Right kidney (tissue), 9 donors: Measurements from ENCODE around the gene TMOD1.
A peak's percentile ranks its signal among the peaks of the same experiment; 100 is the strongest.
"Not testable (repeated sequence)": the region's sequence is repeated elsewhere in the genome, so short reads cannot be mapped to it uniquely, and the experiment has no call there.

Experiments
- DNase-seq: peaks from one replicate; pipeline ENCODE4 v3.0.0-alpha.2; 2016
- long read RNA-seq, 8 donors: transcript quantifications; one replicate each; lab custom pipeline, GENCODE V29; 2026

Gene TMOD1
- long read RNA-seq, donor 1, result 0 reads
- long read RNA-seq, donor 2, result 0 reads
- long read RNA-seq, donor 3, result 0 reads
- long read RNA-seq, donor 4, partial matches to known transcripts, result 13 of 13 reads
- long read RNA-seq, donor 4, other reads (novel, unspliced or antisense), result 0 of 13 reads
- long read RNA-seq, donor 5, partial matches to known transcripts, result 0 of 1 reads
- long read RNA-seq, donor 5, other reads (novel, unspliced or antisense), result 0 of 1 reads
- long read RNA-seq, donor 6, result 0 reads
- long read RNA-seq, donor 7, partial matches to known transcripts, result 0 of 1 reads
- long read RNA-seq, donor 7, other reads (novel, unspliced or antisense), result 0 of 1 reads
- long read RNA-seq, donor 8, result 0 reads

DNA sequence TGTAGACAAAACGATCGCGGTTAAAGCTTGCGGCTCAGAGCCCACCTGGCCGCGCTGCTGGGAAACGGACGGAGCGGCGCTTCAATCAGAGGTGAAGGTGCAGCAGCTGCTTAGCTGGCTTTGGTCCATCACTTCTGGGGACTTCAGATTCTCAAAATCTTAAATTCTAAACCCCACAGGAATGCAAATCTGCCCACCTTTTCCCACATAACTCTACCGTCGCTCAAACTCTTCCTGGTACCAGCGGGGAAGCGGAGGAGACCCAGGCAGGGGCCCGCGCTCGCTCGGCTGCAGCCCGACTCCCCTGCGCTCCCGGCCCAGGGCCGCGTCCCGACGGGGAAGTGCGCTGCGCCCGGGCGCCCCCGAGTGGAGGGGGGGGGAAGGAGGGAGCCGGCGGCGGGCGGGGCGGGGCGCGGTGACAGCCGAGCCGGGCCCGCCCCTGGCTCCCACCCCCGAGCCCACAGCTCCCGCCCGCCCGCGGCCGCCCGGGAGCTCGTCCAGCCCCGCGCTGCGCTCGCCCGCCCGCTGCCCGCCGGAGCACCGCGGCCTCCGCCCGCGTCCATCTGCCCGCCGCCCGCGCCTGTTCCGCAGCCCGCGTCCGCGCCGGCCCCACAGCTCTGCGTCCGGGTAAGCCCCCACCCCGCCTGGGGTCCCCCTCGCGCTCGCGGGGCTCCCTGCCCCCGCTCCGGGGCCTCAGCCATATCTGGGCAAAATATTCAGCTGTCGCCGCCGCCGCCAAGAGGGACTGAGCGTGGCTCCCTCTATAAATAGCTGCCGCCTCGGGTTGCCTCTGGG lies at the start of gene TMOD1:
TMOD1 (plus strand) TSS at position 490 of the 795 bp plus-strand sequence. CDS start 22,523 bp downstream, outside the sequence.
- DNase-seq, result peak; percentile 71

DNA sequence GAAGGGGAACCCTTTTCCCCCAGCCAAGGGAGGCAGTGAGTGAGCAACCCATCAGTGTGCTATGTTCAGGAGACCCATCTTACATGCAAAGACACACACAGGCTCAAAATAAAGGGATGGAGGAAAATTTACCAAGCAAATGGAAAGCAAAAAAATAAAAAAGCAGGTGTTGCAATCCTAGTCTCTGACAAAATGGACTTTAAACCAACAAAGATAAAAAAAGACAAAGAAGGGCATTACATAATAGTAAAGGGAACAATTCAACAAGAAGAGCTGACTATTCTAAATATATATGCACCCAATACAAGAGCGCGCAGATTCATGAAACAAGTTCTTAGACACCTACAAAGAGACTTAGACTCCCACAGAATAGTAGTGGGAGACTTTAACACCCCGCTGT lies 47.9 kb upstream of the TMOD1 start:
- not testable (repeated sequence) for DNase-seq

DNA sequence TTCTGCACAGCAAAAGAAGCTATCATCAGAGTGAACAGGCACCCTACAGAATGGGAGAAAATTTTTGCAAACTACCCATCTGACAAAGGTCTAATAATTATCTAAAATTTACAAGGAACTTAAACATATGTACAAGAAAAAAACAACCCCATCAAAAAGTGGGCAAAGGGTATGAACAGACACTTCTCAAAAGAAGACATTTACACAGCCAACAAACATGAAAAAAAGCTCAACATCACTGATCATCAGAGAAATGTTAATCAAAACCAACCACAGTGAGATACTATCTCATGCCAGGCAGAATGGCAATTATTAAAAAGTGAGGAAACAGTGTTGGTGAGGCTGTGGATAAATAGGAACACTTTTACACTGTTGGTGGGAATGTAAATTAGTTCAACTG lies 44.6 kb upstream of the TMOD1 start:
- DNase-seq, result not testable (repeated sequence)

DNA sequence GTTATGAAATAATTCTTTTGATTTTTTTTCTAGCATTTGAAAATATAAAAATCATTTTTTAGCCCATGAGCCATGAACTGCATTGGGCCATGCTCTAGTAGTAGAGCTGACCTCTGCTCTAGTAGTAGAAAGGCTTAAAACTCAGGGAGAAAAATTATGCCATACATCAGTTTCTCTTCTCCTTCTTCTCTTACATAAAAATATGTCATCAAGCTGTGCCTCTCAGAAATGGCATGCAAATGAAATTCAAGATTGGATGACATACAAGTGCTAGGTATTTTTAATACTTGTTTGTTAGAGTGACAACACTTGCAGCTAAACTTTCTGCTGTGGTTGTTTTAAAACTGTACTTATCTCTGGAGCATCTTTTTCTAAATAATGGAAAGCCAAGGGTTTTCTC lies 42.1 kb upstream of the TMOD1 start:
- no peak for DNase-seq

DNA sequence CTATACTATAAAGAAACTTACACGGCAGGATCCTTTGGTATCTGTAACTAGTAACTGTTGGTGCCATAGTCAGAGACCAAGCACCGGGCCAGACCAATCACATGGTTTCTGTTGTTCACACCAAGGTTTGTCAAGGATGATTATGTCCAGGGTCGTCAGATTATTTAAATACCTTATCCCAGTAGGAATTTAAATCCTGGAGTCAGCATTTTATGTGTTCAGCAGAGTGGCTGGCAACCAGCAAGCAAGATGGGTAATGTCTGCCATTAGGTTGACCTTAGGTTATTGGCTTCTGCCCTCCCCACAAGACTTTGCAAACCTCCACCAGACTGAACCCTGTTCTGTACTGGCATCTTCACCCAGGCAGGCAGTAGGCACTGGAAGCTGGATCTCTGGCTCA lies 39.3 kb upstream of the TMOD1 start:
- no peak for DNase-seq

DNA sequence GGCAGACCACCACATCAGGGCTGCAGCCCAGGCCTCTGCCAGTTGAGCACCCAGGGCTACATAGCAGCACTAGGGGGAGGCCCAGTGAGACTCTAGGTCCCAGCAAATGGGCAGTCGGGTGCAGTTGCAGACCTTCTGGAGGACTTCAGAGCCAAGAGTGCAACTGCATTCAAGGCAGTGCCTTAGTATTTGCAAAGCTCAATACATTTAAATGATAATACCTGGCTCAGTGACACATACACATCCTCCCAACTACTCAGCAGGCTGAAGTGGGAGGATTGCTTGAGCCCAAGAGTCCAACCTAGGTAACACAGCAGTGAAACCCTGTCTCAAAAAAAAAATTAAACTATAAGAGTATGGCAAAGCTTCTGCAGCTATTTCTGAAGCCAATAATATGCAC lies 38.6 kb upstream of the TMOD1 start:
- no peak for DNase-seq

DNA sequence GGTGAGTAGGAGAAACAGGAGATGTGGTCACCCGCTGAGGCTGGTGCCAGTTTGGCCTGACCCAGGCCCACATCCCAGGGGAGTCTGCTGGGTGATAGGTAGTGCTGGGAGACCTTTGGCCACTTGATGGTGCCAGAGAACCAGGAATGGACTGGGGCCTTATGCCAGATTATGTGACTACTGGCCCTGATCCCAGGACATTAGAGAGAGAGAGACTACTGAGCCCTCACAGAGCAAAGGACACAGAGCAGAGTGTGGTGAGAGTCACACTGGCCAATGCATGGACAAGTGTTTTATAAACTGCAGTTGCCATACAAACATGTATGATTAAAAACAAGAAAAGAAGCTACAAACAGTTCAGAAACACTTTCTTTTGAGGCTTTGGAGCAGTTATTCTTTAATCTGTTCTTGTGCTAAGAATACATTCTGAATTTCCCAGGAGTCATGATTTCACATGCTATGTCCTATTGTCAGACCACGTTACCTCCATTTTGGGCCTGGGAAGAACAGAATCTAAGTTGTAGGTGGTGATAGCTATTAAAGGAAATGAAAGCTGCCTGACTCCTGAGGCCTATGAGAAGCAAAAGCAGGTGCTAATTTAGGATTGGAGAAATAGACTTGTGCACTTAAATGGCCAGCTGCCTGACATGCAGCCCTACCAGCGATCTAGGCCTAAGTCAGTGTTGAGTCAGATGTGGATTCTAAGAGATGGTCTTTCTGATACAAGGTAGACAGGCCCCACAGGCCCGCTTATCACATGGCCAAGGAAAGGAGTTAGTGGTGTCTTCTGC lies 32.6 kb upstream of the TMOD1 start:
- peak; percentile 38 for DNase-seq

DNA sequence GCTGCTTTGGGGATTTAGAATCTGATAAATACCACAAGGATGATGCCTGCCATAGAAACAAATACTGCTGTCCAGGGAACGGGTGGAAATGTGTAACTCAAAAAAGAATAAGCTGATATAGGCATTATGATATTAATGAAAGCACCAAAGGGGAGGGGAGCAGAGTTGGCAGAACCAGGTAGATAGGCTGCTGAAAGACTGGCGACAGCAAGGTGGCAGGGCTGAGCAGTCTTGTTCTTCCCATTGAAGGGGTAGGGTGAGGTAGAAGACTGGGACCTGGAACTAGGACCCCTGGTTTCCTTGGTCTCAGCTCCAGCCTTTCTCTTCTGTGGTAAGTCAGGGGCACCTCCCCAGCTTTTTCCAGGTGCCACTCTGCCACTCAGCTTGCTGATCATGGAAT lies 31.4 kb upstream of the TMOD1 start:
- no peak for DNase-seq

DNA sequence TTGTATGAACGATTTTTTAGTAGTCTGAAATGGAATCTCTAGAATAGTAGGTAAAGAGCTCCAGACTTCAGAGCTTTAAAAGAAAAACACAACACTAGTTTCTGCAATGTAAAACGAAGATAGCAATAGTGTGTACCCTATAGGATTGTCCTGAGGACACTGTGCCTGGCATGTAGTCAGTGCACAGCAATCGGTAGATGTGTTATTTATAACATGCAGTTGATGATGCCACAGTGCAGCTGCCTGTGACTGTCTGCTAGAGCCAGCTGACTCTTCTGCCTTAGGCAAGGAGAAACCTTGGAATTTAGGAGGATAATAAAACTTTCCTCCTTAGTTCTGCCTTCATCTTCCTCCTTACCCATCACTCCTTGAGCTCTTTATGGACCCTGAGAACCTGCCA lies 27.7 kb upstream of the TMOD1 start:
- no peak for DNase-seq

DNA sequence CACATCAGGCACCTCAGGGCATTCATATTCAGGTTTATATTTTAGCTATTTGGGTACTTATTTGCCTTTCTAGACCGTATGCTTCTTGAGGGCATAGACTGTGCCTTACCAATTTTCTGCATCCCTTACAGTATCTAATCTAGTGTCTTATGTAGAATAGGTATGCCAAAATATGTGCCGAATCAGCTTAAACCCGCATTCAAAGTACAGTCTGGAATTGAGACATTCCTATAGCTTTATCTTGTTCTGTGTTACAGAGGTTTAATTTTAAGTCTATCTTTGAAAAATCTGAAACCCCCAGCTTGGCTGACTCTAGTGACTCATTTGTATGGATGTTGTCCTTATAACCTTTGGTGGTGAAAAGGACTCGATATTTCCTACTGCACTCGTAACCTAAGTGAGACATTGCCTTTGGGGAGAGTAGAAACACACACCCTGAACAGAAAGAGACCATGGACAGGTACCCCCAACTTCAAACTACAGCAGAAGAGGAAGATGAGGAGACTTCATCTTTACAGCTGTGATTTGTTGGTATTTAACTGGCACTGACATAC lies 27.0 kb upstream of the TMOD1 start:
- no peak for DNase-seq

DNA sequence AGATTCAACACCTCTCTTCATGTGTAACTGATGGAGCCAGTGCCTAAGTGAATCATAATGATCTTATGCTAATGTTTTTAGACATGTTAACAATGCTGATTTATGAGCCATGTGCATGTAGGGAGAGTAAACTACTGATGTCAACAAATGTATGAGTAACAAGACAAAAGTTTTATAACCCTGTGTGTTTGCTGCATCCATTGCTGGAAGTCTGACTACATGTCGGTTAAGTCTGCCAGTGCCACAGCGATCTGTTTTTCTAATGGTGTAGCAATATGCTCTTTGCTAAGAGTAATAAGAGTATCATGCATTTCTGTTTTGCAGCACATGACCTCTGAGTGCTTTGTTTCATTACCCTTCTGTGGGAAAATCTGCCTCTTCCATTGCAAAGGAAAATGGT lies 26.4 kb upstream of the TMOD1 start:
- DNase-seq, result no peak

DNA sequence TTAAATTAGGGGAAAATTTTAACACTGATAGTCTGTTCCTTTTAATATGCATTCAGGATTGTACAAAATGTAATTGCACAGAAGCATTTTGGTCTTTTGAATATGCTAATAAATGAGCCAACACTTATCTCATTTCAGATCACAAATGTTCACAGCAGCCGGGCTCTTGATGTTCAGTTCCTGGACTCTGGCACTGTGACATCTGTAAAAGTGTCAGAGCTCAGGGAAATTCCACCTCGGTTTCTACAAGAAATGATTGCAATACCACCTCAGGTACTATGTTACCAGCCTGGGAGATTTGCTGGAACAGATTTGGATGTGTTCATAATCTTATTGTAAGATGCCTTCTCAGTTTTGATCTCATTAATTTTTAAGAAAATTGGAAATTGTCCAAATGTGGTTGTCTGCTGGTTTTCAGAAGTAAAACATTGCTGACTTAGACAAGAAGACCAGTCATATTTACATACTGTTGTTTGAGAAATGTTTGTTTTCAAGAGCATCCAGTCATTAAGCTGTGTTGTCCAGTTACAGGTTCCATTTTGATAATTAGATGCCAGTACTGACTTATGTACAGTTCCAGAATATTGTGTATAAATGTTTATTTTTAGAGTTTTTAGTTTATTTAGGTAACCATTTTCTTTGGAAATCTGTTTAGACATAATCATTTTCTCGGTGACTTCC lies 23.0 kb upstream of the TMOD1 start:
- DNase-seq, result no peak

DNA sequence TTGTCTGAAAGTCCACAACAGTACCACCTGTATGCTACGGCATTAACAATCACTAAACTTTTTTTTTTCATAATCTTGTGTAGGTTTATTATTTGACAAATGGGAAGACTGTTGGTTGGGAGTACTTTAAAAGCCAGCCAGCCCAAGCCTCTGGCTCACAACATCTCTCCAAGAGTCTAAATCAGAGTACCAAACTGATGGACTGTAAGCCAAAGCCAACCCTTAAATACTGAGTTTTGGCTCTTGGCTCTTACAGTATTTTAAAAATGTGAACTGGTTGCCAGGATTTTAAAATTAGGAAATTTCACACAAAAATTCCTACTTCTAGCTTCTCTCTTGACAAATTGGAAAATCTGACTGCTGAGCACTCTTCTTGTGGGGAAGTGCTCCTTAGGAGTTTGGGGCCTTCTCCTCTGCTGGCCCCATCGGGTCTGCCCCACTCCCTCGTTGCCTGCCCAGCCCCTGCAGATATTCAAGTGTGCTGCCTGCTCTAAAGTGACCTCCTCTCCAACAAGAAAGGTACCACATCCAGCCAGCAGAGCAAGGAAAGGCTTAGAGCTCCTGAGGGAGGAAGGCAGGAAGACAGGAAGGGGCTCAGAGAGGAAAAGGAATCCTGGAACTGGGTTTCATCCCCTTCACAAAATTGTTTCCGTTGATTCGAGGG lies 21.8 kb upstream of the TMOD1 start:
- DNase-seq, result no peak

DNA sequence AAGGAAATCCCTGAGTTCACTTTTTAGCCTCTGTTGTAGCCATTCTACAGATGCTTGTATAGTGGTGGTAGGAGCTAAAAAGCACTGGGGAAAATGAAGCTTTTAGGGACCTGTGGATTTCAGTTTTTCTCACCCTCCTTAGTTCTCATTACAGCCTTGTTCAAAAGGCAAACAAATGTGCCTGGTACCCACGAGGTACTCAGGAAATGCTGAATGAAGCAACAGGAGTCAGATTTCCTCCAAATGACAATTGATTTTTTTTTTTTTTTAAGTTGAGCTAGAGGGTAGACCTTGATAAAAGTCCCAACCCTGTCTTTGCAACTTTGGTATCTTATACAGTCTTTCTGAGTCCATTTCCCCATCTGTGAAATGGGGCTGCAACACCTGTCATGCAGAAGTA lies 21.3 kb upstream of the TMOD1 start:
- no peak for DNase-seq

DNA sequence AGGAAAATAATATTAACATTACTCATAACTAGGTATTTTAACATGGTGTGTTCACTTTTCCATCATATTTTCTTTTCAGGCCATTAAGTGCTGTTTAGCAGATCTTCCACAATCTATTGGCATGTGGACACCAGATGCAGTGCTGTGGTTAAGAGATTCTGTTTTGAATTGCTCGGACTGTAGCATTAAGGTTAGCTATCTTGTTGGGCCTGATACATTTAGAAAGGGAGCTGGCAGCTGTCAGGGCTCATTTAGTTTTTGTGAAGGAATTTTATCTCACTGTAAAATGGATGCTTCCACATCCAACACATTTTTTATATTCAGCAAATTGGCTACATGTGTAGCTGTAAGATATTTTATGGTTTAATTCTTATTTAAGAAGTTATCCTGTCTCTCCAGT lies 20.7 kb upstream of the TMOD1 start:
- no peak for DNase-seq

DNA sequence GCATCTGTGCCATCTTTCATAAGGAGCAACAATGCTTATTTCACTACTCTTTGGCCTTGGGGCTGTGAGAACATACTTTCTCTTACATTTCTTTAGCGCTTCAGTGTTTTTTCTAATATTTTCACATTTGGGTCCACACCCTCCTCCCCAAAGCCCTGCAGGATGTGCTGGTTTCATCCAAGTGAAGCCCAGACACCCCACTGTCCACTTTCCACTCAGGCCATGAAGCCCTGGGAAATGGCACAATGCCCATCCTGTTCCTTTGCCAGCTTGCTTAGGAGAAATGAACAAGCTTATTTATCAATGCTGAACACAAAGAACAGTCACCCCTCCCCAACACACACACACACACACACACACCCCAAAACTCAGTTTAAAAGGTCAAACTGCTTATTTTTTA lies 17.3 kb upstream of the TMOD1 start:
- no peak for DNase-seq

DNA sequence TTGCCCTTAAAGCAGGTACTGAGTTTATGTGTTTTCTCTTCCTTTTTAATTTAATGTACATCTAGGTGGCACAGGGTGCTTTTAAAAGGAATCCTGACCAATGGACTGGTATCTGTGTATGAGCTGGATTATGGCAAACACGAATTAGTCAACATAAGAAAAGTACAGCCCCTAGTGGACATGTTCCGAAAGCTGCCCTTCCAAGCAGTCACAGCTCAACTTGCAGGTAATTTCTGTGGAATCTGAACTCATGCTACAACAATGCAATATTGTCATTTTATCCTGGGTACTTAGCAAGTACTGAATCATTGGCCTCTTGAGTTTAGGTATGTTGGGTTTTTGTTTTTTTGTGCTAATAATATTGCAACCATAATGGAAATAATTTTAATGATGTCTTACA lies 14.4 kb upstream of the TMOD1 start:
- no peak for DNase-seq

DNA sequence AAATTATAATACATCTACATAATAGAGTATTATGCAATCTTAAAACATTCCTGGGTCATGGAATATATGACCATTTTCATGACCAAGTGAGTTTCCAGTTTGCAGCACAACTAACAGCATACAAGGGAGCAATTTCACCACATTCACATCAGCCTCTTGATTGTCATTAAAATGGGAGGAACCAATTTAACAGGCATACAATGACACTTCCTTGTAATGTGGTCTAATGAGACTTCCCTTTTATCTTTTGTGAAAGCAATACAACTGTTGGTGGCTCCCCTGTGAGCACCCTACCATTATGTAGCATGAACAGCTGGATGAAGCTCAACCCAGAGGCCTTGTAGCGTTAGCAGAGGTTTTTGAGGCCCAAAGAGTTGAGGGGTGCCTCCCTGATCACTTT lies 13.6 kb upstream of the TMOD1 start:
- DNase-seq, result no peak

DNA sequence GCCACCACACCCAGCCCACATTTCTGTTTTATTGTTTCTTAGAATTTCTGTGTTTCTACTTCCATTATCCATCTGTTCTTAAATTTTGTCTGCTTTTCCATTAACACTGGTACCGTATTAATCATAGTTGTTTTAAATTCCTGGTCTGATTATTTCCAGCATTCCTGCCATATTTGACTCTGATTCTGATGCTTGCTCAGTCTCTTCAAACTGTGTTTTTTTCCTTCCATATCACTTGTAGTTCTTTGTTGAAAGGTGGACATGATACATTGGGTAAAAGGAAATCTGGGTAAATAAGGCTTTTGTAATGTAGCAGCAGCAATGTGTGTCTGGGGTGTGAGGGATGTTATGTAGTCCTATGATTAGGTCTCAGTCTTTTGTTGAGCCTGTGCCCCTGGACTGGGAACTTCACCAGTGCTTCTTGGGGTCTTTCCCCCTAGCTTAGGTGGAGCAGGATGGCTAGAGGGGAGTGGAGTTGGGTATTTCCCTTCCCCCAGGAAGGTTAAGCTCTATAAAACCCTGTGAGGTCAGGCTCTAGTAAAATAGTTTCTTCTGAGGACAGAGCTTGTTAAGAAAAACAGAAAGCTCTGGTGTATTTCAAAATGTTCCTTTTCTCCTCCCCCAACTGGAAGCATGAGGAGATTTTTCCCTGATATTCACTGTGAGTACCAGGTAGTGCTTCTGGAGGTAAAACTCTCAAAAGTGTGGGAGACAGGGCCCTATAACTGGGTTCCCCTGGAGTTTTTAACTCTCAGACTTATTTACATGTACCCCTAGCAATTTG lies 10.1 kb upstream of the TMOD1 start:
- no peak for DNase-seq

DNA sequence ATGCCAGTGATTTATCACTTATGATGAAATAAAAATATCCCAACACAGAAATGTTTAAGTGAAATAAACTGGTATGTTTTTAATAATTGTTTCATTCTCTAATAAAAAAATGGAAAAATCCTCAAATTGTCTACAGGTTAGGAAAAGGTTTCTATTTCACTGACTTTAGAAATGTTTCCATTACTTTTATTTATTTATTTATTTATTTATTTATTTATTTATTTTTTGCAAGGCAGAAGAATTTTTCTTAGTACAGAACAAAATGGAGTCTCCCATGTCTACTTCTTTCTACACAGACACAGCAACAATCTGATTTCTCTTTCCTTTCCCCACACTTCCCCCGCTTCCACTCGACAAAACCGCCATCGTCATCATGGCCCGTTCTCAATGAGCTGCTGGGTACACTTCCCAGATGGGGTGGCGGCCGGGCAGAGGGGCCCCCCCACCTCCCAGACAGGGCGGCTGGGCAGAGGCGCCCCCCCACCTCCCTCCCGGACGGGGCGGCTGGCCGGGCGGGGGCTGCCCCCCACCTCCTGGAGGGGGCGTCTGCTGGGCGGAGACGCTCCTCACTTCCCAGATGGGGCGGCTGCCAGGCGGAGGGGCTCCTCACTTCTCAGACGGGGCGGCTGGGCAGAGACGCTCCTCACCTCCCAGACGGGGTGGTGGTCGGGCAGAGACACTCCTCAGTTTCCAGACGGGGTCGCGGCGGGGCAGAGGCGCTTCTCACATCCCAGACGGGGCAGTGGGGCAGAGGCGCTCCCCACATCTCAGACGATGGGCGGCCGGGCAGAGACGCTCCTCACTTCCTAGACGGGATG lies 3.7 kb upstream of the TMOD1 start:
- DNase-seq, result not testable (repeated sequence)
